Rectal smooth muscle tissue (tissue), 1 donor: ENCODE measurements around the gene STIMATE.

Experiments
- H3K27ac ChIP-seq: one replicate; pipeline ENCODE4 v1.7.0; 2013; ENCODE audit warnings: low read depth, low read length, inconsistent platforms
- H3K27me3 ChIP-seq: one replicate; pipeline ENCODE4 v1.7.0; 2013; ENCODE audit warnings: low read length; ENCODE audit not compliant: control insufficient read depth, insufficient read depth
- H3K36me3 ChIP-seq: one replicate; pipeline ENCODE4 v1.7.0; 2013; ENCODE audit warnings: low read length; ENCODE audit not compliant: control insufficient read depth, insufficient read depth
- H3K4me1 ChIP-seq: one replicate; pipeline ENCODE4 v1.7.0; 2013; ENCODE audit warnings: low read length; ENCODE audit not compliant: control insufficient read depth, insufficient read depth
- H3K4me3 ChIP-seq: one replicate; pipeline ENCODE4 v1.7.0; 2013; ENCODE audit warnings: low read length
- H3K9ac ChIP-seq: one replicate; pipeline ENCODE4 v1.7.0; 2013; ENCODE audit warnings: low read length

The STIMATE gene

DNA sequence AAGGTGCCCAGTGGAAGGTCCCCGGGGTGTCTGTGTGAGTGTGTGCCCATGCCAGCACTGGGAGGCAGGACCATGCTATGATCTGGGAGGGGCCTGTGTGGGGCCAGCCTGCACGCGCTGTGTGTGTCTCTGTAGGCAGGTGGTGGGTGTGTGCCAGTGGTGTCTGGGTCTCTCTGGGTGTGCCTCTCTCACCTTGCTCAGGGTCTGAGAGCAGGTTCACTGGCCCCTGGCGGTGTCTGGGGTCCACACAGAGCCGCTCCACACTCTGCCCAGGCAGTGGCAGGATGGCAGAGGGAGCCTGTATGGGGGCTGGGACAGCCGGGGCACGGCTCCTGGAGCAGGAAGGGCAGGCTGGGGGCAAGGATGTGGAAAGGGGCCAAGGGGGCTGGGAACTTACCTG is 79.5 kb downstream of the STIMATE start:
- H3K4me3 ChIP-seq, result no peak overlapping the region
- no peaks in the 10 kb centered on the region for H3K27me3 ChIP-seq
- no peak overlapping the region for H3K27ac ChIP-seq
- H3K4me1 ChIP-seq, result no peaks in the 10 kb centered on the region
- H3K9ac ChIP-seq, result no peak overlapping the region
- H3K36me3 ChIP-seq, result no peaks in the 10 kb centered on the region

DNA sequence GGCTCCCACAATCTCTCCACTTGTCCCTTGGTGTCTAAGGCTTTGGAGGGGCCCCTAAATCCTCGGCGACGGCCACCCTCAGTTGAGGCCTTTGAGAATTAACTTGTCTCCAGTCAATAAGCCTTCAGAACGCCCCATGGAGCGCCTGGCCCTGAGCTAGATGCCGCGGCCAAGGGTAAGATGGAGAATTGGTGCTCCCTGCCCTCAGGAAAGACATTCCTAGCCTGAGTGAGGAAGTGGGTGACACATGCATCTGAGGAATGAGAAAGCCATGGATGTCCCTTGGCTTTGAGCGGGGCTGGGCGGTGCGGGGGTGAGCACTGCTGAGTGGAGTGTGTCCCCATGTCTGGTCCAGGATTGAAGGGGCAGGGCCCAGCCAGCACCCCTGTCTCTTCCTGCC is 80.1 kb downstream of the STIMATE start:
- Histone ChIP-seq H3K4me1 (no peaks in the 10 kb centered on the region), H3K4me3 (no peak overlapping the region), H3K27ac (no peak overlapping the region), H3K9ac (no peak overlapping the region), H3K27me3 (no peaks in the 10 kb centered on the region), H3K36me3 (no peaks in the 10 kb centered on the region)

DNA sequence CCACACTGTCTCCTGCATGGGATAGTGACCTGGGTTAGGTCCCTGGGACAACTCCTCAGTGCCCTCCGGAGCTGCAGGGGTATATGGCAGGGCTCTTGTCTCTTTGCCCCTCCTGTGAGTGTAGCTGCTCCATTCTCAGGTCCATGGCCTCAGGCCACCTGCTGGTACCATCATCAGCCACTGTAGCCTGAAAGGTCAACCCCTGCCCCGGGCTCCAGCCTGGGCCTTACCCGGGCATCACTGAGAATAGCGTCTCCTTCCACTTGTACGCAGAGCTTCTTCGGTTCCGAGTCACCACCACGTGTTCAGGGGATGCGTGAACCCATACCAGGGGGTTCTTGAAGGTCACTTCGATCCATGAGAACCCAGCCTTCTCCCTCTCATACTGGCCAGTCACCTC is 80.7 kb downstream of the STIMATE start:
- Histone ChIP-seq H3K4me3 (no peak overlapping the region), H3K9ac (no peak overlapping the region), H3K36me3 (no peaks in the 10 kb centered on the region), H3K27ac (no peak overlapping the region), H3K4me1 (no peaks in the 10 kb centered on the region), H3K27me3 (no peaks in the 10 kb centered on the region)

DNA sequence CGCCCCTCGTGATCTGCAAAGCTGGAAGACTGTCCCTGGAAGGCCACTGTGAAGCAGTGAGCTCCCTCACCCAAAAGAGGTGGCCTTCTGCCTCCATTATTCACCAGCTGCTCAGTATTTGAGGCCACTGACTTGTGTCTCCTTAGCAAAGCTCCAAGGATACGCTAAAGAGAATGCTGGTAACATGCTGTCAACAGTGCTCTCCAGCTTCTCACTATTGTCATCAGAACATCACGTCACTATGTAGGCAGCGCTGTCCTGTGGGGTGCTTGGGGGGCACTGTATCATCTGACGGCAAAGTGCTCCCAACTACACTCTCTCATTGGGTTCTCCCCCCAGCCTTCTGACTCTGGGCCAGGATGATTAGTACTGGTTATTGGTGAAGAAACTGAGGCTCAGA is 81.1 kb downstream of the STIMATE start:
- Histone ChIP-seq H3K4me3 (no peak overlapping the region), H3K4me1 (no peaks in the 10 kb centered on the region), H3K36me3 (no peaks in the 10 kb centered on the region), H3K27me3 (no peaks in the 10 kb centered on the region), H3K27ac (no peak overlapping the region), H3K9ac (no peak overlapping the region)

DNA sequence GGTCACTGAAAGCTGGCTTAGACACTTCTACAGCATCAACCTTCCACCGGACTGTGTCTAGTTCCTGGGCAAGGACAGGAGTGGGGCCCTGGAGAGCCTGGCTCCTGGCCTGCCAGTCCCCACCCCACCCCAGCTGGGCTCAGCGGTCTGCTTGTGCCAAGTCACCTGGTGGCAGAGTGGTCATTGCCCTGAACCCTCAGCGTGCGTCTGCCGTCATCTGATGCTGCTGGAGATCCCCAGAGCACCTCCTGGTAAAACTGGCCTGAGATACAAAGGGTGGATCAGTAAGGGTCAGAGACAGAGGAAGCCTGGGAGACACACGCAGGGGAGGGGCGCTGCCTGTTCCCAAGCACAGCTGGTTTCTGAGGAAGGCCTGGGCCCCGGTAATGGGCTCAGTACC is 83.5 kb downstream of the STIMATE start:
- Histone ChIP-seq H3K4me1 (no peaks in the 10 kb centered on the region), H3K36me3 (no peaks in the 10 kb centered on the region), H3K9ac (no peak overlapping the region), H3K27ac (no peak overlapping the region), H3K4me3 (no peak overlapping the region), H3K27me3 (no peaks in the 10 kb centered on the region)

DNA sequence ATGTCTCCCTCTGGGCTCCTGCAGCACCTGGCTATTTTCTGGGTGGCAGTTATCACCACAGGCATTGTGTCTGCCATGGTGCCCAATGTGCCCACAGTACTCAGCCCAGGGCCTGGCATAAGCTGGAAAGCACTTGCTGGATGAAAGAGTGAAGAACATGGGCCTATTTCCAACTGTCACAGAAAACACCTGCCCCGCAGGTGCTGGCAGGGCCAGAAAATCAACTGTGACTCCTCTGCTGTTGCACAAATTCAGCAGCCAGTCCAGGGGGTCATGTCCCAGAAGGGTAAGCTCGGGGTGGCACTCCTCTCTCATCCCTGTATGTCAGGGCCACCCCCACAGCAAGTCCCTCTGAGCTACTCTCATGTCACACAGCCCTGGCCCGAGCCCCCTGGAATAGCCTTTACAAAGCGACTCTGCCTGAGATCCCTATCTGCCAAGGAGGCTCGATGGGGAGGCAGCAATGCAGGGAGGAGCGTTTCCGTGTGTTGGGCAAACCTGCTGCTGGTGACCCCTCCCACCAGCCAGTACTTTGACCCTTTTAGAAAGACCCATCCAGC is 85.8 kb downstream of the STIMATE start:
- no peak overlapping the region for H3K4me3 ChIP-seq
- no peak overlapping the region for H3K9ac ChIP-seq
- no peaks in the 10 kb centered on the region for H3K27me3 ChIP-seq
- H3K36me3 ChIP-seq, result no peaks in the 10 kb centered on the region
- H3K27ac ChIP-seq, result no peak overlapping the region
- no peaks in the 10 kb centered on the region for H3K4me1 ChIP-seq

DNA sequence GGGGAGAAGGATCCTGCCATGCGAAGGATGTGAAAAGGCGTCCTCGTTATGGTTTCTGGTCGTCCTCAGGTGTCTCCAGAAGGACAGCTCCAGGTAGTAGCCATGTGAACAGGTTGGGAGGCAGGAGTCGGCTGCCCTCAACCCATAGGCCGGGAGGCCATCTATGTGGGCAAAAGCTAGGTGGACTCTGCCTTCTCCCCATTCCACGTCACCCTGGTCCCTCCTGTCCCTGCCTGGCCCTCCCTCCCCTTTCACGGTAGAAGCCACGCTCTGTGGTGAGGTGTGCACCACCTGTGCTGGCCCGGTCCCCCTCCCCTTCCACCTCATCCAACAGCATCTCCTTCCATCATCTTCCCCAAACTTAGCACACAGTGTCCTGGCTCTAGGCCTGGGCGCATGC is 86.4 kb downstream of the STIMATE start:
- Histone ChIP-seq H3K36me3 (no peaks in the 10 kb centered on the region), H3K9ac (no peak overlapping the region), H3K27me3 (no peaks in the 10 kb centered on the region), H3K4me1 (no peaks in the 10 kb centered on the region), H3K27ac (no peak overlapping the region), H3K4me3 (no peak overlapping the region)

DNA sequence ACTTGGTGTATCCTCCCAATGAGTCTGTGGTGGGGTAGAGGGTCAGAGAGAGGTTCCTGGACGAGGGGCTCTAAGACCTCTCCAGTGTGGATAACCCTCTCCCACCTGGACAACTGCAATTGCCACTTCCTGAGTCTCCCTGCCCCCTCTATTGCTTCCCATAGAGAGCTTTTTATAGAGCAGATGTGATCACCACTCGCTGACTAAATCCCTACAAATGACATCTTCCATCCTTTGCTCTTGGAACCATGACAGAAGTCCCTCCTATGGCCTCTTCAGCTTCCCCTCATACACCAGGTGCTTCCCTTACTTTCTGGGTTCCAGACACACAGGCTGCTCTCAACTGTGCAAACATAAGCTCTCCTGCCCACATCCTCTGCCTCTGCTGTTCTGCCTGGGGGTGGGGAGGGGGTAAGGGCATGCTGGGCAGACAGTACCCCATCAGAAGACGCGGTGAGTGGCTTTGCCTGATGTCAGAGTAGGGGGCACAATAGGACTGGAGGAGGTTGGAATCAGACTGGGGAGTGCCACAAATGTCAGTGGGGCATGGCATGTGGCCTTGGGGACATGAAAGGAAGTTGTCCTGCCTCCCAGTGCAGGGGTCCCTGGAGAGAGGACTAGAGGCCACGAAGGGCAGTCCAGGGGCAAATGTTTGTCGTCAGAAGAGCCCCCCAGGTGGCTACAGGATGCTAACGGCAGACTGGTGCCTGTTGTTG is 87.5 kb downstream of the STIMATE start:
- Histone ChIP-seq H3K4me3 (no peak overlapping the region), H3K4me1 (no peaks in the 10 kb centered on the region), H3K9ac (no peak overlapping the region), H3K27me3 (no peaks in the 10 kb centered on the region), H3K27ac (no peak overlapping the region), H3K36me3 (no peaks in the 10 kb centered on the region)

DNA sequence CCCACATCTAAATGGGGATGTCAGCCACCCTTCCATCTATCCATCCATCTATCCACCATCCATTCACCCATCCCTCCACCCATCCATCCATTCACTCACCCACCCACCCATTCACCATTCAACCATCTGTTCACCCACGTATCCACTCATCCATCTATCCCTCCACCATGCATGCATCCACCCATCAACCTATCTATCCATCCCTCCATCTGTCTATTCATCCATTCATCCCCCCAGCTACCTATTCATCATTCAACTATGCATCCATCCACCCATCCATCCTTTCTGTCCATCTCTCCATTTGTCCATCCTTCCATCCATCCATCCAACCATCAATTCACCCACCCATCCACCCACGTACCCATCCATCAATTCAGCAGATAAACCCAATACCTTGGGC is 88.2 kb downstream of the STIMATE start:
- Histone ChIP-seq H3K4me1 (no peaks in the 10 kb centered on the region), H3K27ac (no peak overlapping the region), H3K4me3 (no peak overlapping the region), H3K27me3 (no peaks in the 10 kb centered on the region), H3K9ac (no peak overlapping the region), H3K36me3 (no peaks in the 10 kb centered on the region)

DNA sequence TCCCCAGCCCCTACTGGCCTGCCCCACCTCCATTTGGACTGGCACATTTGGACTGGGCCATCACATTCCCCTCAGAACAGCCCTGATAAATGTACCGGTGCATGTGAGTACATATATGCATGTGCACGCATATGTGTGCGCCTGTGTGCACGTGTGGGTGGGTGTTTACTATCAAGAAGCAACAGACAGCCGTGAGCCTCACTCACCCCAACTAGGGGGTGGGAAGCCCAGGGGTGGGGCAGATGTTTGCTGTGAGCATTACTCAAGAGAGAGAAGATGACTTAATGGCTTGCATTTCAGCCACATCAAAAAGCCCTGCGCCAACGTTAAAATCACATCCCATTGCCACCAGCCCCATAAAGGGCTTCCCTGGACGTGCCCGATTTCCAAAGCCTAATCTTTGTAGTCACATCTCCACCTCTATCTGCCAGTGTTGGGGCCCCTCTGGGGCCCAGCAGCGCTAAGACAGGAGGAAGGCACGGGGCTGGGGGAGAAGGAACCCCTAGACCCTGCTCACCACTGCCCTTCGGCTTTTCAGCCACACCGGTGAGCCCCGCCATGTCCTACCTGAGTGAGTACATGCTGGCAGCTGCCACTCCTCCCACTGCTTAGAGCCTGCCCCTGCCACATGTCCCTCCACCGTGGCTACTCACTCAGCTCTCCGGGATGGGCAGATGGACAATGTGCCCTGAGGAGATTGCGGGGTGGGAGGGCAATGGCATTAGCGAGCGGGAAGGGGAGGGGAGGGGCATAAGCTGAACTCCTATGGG is 91.9 kb downstream of the STIMATE start:
- no peak overlapping the region for H3K9ac ChIP-seq
- no peaks in the 10 kb centered on the region for H3K36me3 ChIP-seq
- no peak overlapping the region for H3K4me3 ChIP-seq

DNA sequence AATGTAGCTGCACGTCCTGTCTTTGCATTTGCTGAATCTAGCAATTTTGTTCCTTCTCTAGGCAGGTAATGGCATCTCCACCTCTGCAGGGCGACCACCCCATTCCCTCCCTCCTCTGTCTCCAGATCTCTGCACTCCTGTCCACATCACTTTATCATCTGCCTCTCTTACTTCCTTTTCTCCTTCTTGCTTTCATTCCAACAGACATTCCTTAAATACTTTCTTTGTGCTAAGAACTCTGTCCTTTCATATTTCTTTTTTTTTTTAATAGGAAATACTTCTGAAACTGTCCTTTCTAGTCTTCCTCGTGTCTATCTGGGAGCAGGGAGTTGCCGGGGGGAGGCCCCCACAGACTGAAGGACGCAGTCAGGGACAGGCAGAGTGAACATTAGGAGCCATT is 95.5 kb downstream of the STIMATE start:
- no peaks in the 10 kb centered on the region for H3K36me3 ChIP-seq

More for the DNA sequence above, 91.9 kb downstream of the STIMATE start:
- no peak overlapping the region for H3K27ac ChIP-seq
- H3K27me3 ChIP-seq, result no peaks in the 10 kb centered on the region
- H3K4me1 ChIP-seq, result no peaks in the 10 kb centered on the region

DNA sequence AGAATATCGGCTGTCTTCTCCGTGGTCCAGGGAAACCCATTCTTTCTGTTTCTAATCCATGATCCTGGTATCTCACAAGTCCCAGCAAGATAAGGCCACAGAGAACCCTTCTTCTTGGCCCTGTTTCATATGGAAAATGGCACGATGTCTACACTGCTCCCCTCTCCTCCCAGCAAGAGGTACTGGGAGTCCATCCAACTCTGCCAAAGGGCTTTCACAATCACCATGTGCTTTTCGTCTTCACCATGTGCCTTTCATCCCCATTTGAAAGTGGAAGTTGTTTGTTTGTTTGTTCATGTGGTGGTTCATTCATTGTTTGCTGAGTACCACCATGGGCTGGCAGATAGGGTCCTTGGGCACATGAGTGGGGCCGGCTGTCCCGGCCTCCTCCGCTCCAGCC is 97.3 kb downstream of the STIMATE start:
- Histone ChIP-seq H3K4me3 (no peak overlapping the region), H3K36me3 (no peaks in the 10 kb centered on the region), H3K27me3 (no peaks in the 10 kb centered on the region), H3K27ac (no peak overlapping the region), H3K4me1 (no peaks in the 10 kb centered on the region), H3K9ac (no peak overlapping the region)

More for the DNA sequence above, 95.5 kb downstream of the STIMATE start:
- no peak overlapping the region for H3K27ac ChIP-seq
- H3K4me3 ChIP-seq, result no peak overlapping the region
- H3K4me1 ChIP-seq, result no peaks in the 10 kb centered on the region
- H3K27me3 ChIP-seq, result no peaks in the 10 kb centered on the region
- no peak overlapping the region for H3K9ac ChIP-seq
